BJ (cell line): ENCODE measurements around the gene ROBO4. TPM values are rescaled to one million over a fixed set of nuclear protein-coding genes. Genes with fewer than 3 reads are reported as not detected.
A peak's percentile ranks its signal among the peaks of the same experiment; 100 is the strongest.

ENCODE experiments used
- CTCF ChIA-PET: fragments of 350-600 bp; formaldehyde crosslinking; extraction: SDS; loops from one replicate; lab custom pipeline; 2021; ENCODE audit warnings: antibody characterized with exemption, inconsistent platforms; lab: Yijun Ruan, JAX
- POLR2A ChIA-PET: fragments of 300-600 bp; sonication (Branson Sonifier 250); formaldehyde crosslinking; extraction: SDS; loops from one replicate; lab custom pipeline; 2021; ENCODE audit warnings: antibody characterized with exemption; lab: Charles Lee
- DNase-seq: peaks from one replicate; pipeline ENCODE4 v3.0.0-alpha.2; 2011; ENCODE audit warnings: low read depth
- H3K27me3 ChIP-seq: 2 replicates; pipeline ENCODE4 v1.6.0; 2011; ENCODE audit warnings: low read length; ENCODE audit not compliant: control insufficient read depth, insufficient read depth
- H3K36me3 ChIP-seq: 2 replicates; pipeline ENCODE4 v1.5.1; 2011; ENCODE audit warnings: low read length; ENCODE audit not compliant: control insufficient read depth, insufficient read depth
- H3K4me3 ChIP-seq: 2 replicates; pipeline ENCODE4 v1.5.1; 2011; ENCODE audit warnings: low read depth, mild to moderate bottlenecking, control low read depth, low read length
- polyA plus RNA-seq: library from polyadenylated mRNA; depleted of rRNA; stranded (reverse); fragments of >200 nt; gene quantifications from 2 replicates; pipeline ENCODE4 v1.2.3, GENCODE V29; 2011
- TF ChIP-seq, protein P1 (sequence below): IDR thresholded peaks from 2 replicates; pipeline ENCODE4 v1.5.1; 2011; ENCODE audit warnings: low read depth, mild to moderate bottlenecking, control low read depth, inconsistent platforms, low read length, moderate library complexity; ENCODE audit not compliant: insufficient read depth

ROBO4 gene
- polyA plus RNA-seq, 1 experiment, result 0.26 TPM

DNA sequence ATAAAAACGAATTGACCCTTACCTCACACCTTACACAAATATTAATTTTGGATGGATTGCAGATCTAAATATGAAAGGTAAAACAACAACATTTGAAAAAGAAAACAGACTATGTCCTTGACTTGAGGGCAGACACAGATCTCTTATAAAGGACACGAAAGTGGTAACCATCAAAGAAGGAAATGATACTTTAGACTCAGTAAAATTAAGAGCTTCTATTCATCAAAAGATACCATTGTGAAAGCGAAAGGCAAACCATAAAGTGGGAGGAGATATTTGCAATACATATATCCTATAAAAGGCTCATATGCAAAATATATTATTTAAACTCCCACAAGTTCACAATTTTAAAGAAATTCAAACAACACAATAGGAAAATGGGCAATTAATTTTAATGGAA, 33.1 kb upstream of the ROBO4 start:
- Histone ChIP-seq H3K4me3 (no peak overlapping the region), H3K27me3 (no peaks in the 10 kb centered on the region), H3K36me3 (no peaks in the 10 kb centered on the region)
- ChIA-PET POLR2A (no interaction called here), CTCF (interaction anchor here (1.6 to 2.0 kb wide), 2 partner anchors 10 kb away, joined by 5 read pairs; no protein-coding TSS in a partner anchor)
- no peak for DNase-seq
- TF ChIP-seq, protein P1, sequence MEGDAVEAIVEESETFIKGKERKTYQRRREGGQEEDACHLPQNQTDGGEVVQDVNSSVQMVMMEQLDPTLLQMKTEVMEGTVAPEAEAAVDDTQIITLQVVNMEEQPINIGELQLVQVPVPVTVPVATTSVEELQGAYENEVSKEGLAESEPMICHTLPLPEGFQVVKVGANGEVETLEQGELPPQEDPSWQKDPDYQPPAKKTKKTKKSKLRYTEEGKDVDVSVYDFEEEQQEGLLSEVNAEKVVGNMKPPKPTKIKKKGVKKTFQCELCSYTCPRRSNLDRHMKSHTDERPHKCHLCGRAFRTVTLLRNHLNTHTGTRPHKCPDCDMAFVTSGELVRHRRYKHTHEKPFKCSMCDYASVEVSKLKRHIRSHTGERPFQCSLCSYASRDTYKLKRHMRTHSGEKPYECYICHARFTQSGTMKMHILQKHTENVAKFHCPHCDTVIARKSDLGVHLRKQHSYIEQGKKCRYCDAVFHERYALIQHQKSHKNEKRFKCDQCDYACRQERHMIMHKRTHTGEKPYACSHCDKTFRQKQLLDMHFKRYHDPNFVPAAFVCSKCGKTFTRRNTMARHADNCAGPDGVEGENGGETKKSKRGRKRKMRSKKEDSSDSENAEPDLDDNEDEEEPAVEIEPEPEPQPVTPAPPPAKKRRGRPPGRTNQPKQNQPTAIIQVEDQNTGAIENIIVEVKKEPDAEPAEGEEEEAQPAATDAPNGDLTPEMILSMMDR, result no peak

DNA sequence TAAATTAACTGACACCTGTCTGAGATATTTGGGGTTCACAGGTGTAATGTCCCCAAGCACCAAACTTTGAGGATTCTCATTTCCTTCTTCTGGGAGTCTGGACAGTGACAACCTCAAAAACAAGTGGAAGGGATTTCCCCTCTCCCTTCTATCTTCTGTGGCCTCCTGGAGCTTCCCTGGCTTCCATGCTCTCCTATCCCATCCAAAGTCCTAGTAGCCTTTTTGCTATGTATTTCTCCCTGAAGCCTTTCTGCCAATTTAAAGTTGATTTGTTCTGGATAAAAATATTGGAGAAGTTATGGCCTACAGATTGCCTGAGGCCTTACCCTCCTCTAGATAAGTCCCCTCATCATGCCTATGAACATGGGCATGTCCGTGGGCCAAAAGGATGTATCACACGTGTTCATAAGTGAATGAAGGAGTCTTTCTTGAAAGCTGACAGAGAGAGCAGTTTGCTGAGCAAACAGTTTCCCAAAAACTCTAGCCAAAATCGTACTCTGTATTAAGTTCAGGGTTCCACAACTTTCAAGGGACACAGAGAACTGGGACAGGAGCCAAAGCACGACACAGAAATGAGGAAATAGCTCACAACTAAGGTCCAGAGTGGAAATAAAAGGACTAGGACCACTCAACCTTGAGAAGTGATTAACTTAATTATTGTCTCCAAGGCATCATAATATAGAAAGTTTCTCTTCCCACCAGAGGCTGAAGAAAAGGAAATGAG, 31.4 kb upstream of the ROBO4 start:
- TF ChIP-seq, protein P1, result no peak
- H3K4me3 ChIP-seq, result no peak overlapping the region
- CTCF ChIA-PET, result no interaction called here
- POLR2A ChIA-PET, result no interaction called here
- no peaks in the 10 kb centered on the region for H3K36me3 ChIP-seq
- no peak for DNase-seq
- no peaks in the 10 kb centered on the region for H3K27me3 ChIP-seq

DNA sequence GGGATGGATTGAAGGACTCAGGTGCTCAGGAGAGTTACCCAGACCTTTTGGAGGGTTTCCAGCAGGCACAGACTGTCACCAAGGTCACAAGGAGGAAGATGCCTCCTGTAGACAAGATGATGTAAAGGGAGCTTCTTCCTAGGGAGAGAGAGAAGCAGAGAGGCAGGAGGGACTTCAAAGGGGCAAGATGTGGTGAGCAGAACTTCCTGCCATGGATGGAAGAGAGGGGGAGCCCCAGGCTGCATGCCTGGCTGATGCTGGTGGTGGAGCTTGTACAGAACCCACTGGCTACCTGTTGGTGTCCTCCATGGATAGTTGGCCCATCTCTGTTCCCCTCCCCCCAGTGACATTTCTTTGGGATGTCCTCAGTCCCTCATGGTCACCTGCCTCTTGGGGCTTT, 25.6 kb upstream of the ROBO4 start:
- no peaks in the 10 kb centered on the region for H3K36me3 ChIP-seq
- POLR2A ChIA-PET, result no interaction called here
- H3K27me3 ChIP-seq, result no peaks in the 10 kb centered on the region
- TF ChIP-seq, protein P1, result no peak
- CTCF ChIA-PET, result interaction anchor here (0.9 kb wide), 1 partner anchor 11 kb away, joined by 3 read pairs; no protein-coding TSS in a partner anchor
- H3K4me3 ChIP-seq, result no peak overlapping the region
- no peak for DNase-seq

DNA sequence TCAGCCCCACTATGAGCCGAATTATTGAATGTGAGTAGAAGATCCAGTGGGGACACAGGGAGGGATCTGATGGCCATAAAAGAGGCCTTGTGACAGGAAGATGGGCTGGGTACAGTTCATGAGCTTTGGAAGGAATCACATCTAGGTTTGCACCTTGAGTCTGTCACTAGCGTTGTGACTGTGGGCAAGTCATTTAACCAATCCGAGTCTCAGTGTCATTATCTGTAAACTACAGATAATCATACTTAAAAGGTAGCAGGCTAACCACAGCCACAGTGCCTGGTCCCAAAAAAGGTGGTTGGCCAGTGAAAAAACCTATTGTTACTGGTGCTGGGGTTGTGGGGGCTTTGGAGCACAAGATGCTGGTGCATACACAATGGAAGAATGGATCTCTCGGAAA, 25.2 kb upstream of the ROBO4 start:
- CTCF ChIA-PET, result interaction anchor here (0.9 kb wide), 1 partner anchor 12 kb away, joined by 3 read pairs; no protein-coding TSS in a partner anchor
- TF ChIP-seq, protein P1, result no peak
- H3K27me3 ChIP-seq, result no peaks in the 10 kb centered on the region
- no peaks in the 10 kb centered on the region for H3K36me3 ChIP-seq
- no peak for DNase-seq
- POLR2A ChIA-PET, result no interaction called here
- no peak overlapping the region for H3K4me3 ChIP-seq

DNA sequence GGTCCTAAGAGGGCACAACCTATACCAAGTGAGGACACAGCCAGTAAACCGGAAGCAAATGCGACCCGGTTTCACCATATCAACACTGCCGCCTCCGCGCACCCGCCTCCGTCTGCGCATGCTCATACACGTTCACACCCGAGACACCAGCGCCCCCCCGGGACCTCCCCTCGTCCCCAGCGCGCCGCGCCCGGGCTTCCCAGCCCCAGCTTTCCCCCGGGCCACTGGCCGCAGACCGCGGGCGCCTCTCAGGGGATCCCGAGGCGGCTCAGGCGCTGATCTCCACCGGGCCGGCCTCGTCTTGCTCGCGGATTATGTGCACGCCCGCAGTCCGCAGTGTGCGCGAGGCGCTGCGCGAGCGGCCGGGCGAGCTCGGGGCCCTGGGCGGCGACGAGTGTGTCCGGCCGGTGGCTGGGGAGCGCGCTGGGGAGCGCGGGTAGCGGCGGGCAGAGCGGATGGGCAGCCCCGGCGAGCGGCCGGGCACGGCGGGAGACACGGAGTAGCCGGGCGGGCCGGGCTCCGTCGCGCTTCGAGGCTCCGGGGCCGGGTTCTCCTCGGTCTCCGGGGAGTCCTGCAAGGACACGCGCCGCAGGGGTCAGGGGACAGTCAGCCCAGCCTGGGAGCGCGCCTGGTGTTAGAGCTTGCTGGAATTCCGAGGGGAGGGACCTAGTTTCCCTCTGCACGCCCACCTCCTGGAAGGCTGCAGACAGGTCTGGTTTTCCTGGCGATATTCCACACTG, 23.4 kb upstream of the ROBO4 start:
- DNase-seq, result no peak
- peak overlapping the region; percentile 34 for H3K4me3 ChIP-seq
- ChIA-PET CTCF (interaction anchor here (1.3 to 1.8 kb wide), 3 partner anchors 10 to 27 kb away, joined by 3 to 8 read pairs (median 5); no protein-coding TSS in a partner anchor), POLR2A (no interaction called here)
- TF ChIP-seq, protein P1, result no peak
- no peaks in the 10 kb centered on the region for H3K27me3 ChIP-seq
- no peaks in the 10 kb centered on the region for H3K36me3 ChIP-seq
